ENCODE data around the gene PTPN1. TPM values are rescaled to one million over a fixed set of nuclear protein-coding genes. Genes with fewer than 3 reads are reported as not detected.

Gene PTPN1
- total RNA-seq, 2 experiments from 2014 or later = 79.0 to 92.8 TPM

- peaks cover 2% of the 10 kb centered on the region for H3K9me3 Mint-ChIP-seq (ENCODE audit: low read depth)
- ATAC-seq (peak; percentile 51), DNase-seq (peak; percentile 60)
- no peaks in the 10 kb centered on the region for H3K27me3 Mint-ChIP-seq
- H3K27ac Mint-ChIP-seq = peak overlapping the region; percentile 99
- H3K4me1 Mint-ChIP-seq = peaks cover 94% of the 10 kb centered on the region
- intact Hi-C loops (cut with DNase I, micrococcal nuclease) = loop anchor here (2.0 to 10.0 kb wide), 7 partner anchors 14 to 924 kb away; partner anchors contain the start of gene SLC9A8 (in 1 of the 2)
- H3K4me3 Mint-ChIP-seq = peak overlapping the region; percentile 74
- ChIA-PET CTCF (interaction anchor here (1.2 to 4.1 kb wide), 5 partner anchors 16 to 57 kb away, joined by 4 to 25 read pairs (median 7); no protein-coding TSS in a partner anchor), POLR2A (interaction anchor here (0.7 to 2.4 kb wide), 3 partner anchors 32 to 353 kb away, joined by 3 to 12 read pairs (median 3); no protein-coding TSS in a partner anchor)
- peaks cover 54% of the 10 kb centered on the region for H3K36me3 Mint-ChIP-seq (ENCODE audit: low read depth)
Measured at GRCh38 chr20:50519036-50519762, 9.0 kb downstream of the PTPN1 start.

GRCh38 chr20:50520222-50520880 lies 10.2 kb downstream of the PTPN1 start:
- H3K9me3 Mint-ChIP-seq (ENCODE audit: low read depth) = peaks cover 2% of the 10 kb centered on the region
- CTCF ChIA-PET = interaction anchor here (0.5 to 4.1 kb wide), 9 partner anchors 14 to 753 kb away, joined by 3 to 25 read pairs (median 3); no protein-coding TSS in a partner anchor
- peaks cover 83% of the 10 kb centered on the region for H3K4me1 Mint-ChIP-seq
- H3K4me3 Mint-ChIP-seq = peak overlapping the region; percentile 74
- intact Hi-C loops (cut with DNase I, micrococcal nuclease) = loop anchor here in 1 of 2 experiments (1.0 kb wide), 1 partner anchor 26 kb away; no protein-coding TSS in a partner anchor
- POLR2A ChIA-PET = interaction anchor here (0.9 kb wide), 2 partner anchors 9 to 27 kb away, joined by 3 read pairs; no protein-coding TSS in a partner anchor
- H3K27ac Mint-ChIP-seq = peak overlapping the region; percentile 99
- peak; percentile 62 for ATAC-seq
- H3K36me3 Mint-ChIP-seq (ENCODE audit: low read depth) = peaks cover 45% of the 10 kb centered on the region
- H3K27me3 Mint-ChIP-seq = no peaks in the 10 kb centered on the region
- DNase-seq = peak; percentile 74

- no peak overlapping the region for H3K4me3 Mint-ChIP-seq
- H3K9me3 Mint-ChIP-seq (ENCODE audit: low read depth) = peaks cover 2% of the 10 kb centered on the region
- ATAC-seq (no peak), DNase-seq (no peak)
- H3K4me1 Mint-ChIP-seq = peaks cover 72% of the 10 kb centered on the region
- peak overlapping the region; percentile 82 for H3K27ac Mint-ChIP-seq
- peaks cover 41% of the 10 kb centered on the region for H3K36me3 Mint-ChIP-seq (ENCODE audit: low read depth)
- ChIA-PET CTCF (interaction anchor here (1.1 to 3.8 kb wide), 4 partner anchors 9 to 27 kb away, joined by 3 to 20 read pairs (median 4); no protein-coding TSS in a partner anchor), POLR2A (interaction anchor here (0.9 kb wide), 2 partner anchors 10 to 26 kb away, joined by 3 read pairs; no protein-coding TSS in a partner anchor)
- H3K27me3 Mint-ChIP-seq = no peaks in the 10 kb centered on the region
- intact Hi-C loops (cut with DNase I, micrococcal nuclease) = no loop called here
Measured at GRCh38 chr20:50521221-50522052, 11.3 kb downstream of the PTPN1 start.

- DNase-seq (no peak), ATAC-seq (no peak)
- POLR2A ChIA-PET = interaction anchor here (0.6 to 0.7 kb wide), 2 partner anchors 9 to 12 kb away, joined by 3 to 11 read pairs; no protein-coding TSS in a partner anchor
- intact Hi-C loops (cut with DNase I, micrococcal nuclease) = no loop called here
- H3K4me3 Mint-ChIP-seq = no peak overlapping the region
- CTCF ChIA-PET = interaction anchor here (0.8 to 2.3 kb wide), 3 partner anchors 9 to 57 kb away, joined by 3 to 8 read pairs (median 5); no protein-coding TSS in a partner anchor
- peaks cover 65% of the 10 kb centered on the region for H3K4me1 Mint-ChIP-seq
- H3K27me3 Mint-ChIP-seq = no peaks in the 10 kb centered on the region
- H3K36me3 Mint-ChIP-seq (ENCODE audit: low read depth) = peaks cover 41% of the 10 kb centered on the region
- H3K9me3 Mint-ChIP-seq (ENCODE audit: low read depth) = peaks cover 2% of the 10 kb centered on the region
- H3K27ac Mint-ChIP-seq = peak overlapping the region; percentile 82
Measured at GRCh38 chr20:50522053-50522674, 12.0 kb downstream of the PTPN1 start.

- peak overlapping the region; percentile 76 for H3K27ac Mint-ChIP-seq
Measured at GRCh38 chr20:50523552-50524167, 13.5 kb downstream of the PTPN1 start.

GRCh38 chr20:50525681-50526080 lies 15.5 kb downstream of the PTPN1 start:
- ChIA-PET CTCF (interaction anchor here (0.6 to 1.4 kb wide), 6 partner anchors 8 to 975 kb away, joined by 3 read pairs; no protein-coding TSS in a partner anchor), POLR2A (interaction anchor here (0.6 to 0.7 kb wide), 2 partner anchors 13 to 284 kb away, joined by 3 to 5 read pairs; no protein-coding TSS in a partner anchor)
- Mint-ChIP-seq H3K27ac (no peak overlapping the region), H3K4me3 (no peak overlapping the region), H3K36me3 (ENCODE audit: low read depth) (peaks cover 21% of the 10 kb centered on the region), H3K27me3 (no peaks in the 10 kb centered on the region), H3K9me3 (ENCODE audit: low read depth) (peaks cover 2% of the 10 kb centered on the region), H3K4me1 (peaks cover 31% of the 10 kb centered on the region)
- DNase-seq (no peak), ATAC-seq (no peak)
- intact Hi-C loops (cut with DNase I, micrococcal nuclease) = no loop called here

More at GRCh38 chr20:50523552-50524167, 13.5 kb downstream of the PTPN1 start:
- Mint-ChIP-seq H3K4me1 (peaks cover 50% of the 10 kb centered on the region), H3K9me3 (ENCODE audit: low read depth) (peaks cover 2% of the 10 kb centered on the region), H3K27me3 (no peaks in the 10 kb centered on the region), H3K36me3 (ENCODE audit: low read depth) (peaks cover 30% of the 10 kb centered on the region), H3K4me3 (no peak overlapping the region)
- CTCF ChIA-PET = interaction anchor here (0.9 to 2.3 kb wide), 9 partner anchors 10 to 469 kb away, joined by 3 to 18 read pairs (median 4); no protein-coding TSS in a partner anchor
- no peak for DNase-seq
- intact Hi-C loops (cut with DNase I, micrococcal nuclease) = no loop called here
- POLR2A ChIA-PET = interaction anchor here (0.6 to 1.4 kb wide), 5 partner anchors 15 to 414 kb away, joined by 3 to 5 read pairs (median 3); no protein-coding TSS in a partner anchor
- ATAC-seq = no peak

- H3K4me3 Mint-ChIP-seq = no peak overlapping the region
- DNase-seq (no peak), ATAC-seq (no peak)
- H3K4me1 Mint-ChIP-seq = peaks cover 28% of the 10 kb centered on the region
- ChIA-PET CTCF (interaction anchor here (0.8 to 1.4 kb wide), 5 partner anchors 7 to 45 kb away, joined by 3 to 4 read pairs (median 3); no protein-coding TSS in a partner anchor), POLR2A (no interaction called here)
- H3K27ac Mint-ChIP-seq = no peak overlapping the region
- H3K27me3 Mint-ChIP-seq = no peaks in the 10 kb centered on the region
- intact Hi-C loops (cut with DNase I, micrococcal nuclease) = no loop called here
- peaks cover 2% of the 10 kb centered on the region for H3K9me3 Mint-ChIP-seq (ENCODE audit: low read depth)
- H3K36me3 Mint-ChIP-seq (ENCODE audit: low read depth) = peaks cover 16% of the 10 kb centered on the region
Measured at GRCh38 chr20:50526403-50526989, 16.3 kb downstream of the PTPN1 start.

- CTCF ChIA-PET = interaction anchor here (0.8 to 1.0 kb wide), 2 partner anchors 9 to 44 kb away, joined by 3 to 4 read pairs; no protein-coding TSS in a partner anchor
- Mint-ChIP-seq H3K9me3 (ENCODE audit: low read depth) (peaks cover 2% of the 10 kb centered on the region), H3K4me3 (no peak overlapping the region), H3K27ac (no peak overlapping the region), H3K4me1 (peaks cover 28% of the 10 kb centered on the region), H3K36me3 (ENCODE audit: low read depth) (peaks cover 11% of the 10 kb centered on the region), H3K27me3 (no peaks in the 10 kb centered on the region)
- POLR2A ChIA-PET = no interaction called here
- ATAC-seq = no peak
- intact Hi-C loops (cut with DNase I, micrococcal nuclease) = no loop called here
- DNase-seq = no peak
Measured at GRCh38 chr20:50527068-50527605, 17.0 kb downstream of the PTPN1 start.

- ChIA-PET POLR2A (interaction anchor here (0.6 kb wide), 1 partner anchor 963 kb away, joined by 3 read pairs; no protein-coding TSS in a partner anchor), CTCF (interaction anchor here (1.0 kb wide), 1 partner anchor 47 kb away, joined by 3 read pairs; no protein-coding TSS in a partner anchor)
- H3K4me3 Mint-ChIP-seq = no peak overlapping the region
- H3K36me3 Mint-ChIP-seq (ENCODE audit: low read depth) = peaks cover 9% of the 10 kb centered on the region
- H3K4me1 Mint-ChIP-seq = peaks cover 31% of the 10 kb centered on the region
- peak; percentile 46 for ATAC-seq
- intact Hi-C loops (cut with DNase I, micrococcal nuclease) = loop anchor here in 1 of 2 experiments (2.0 kb wide), 1 partner anchor 15 kb away; no protein-coding TSS in a partner anchor
- H3K9me3 Mint-ChIP-seq (ENCODE audit: low read depth) = no peaks in the 10 kb centered on the region
- no peaks in the 10 kb centered on the region for H3K27me3 Mint-ChIP-seq
- no peak for DNase-seq
- H3K27ac Mint-ChIP-seq = no peak overlapping the region
Measured at GRCh38 chr20:50528129-50528528, 17.9 kb downstream of the PTPN1 start.

All from activated CD4-positive, alpha-beta T cell treated with anti-CD3 and anti-CD28 coated beads for 36 hours (primary cell).